ENCODE results near the gene NEDD4.

Gene NEDD4

GRCh38 chr15:55915876-55916567 lies 77.4 kb downstream of the NEDD4 start:
- Mint-ChIP-seq H3K4me1 (peaks cover 10% of the 10 kb centered on the region), H3K27me3 (ENCODE audit: low read depth, poor library complexity) (no peaks in the 10 kb centered on the region), H3K4me3 (no peak overlapping the region), H3K36me3 (ENCODE audit: low read depth) (no peaks in the 10 kb centered on the region), H3K9me3 (no peaks in the 10 kb centered on the region), H3K27ac (no peak overlapping the region)
- TF ChIP-seq CTCF (IDR thresholded peaks at IDR 0.05), result no peak
- no peak for DNase-seq

GRCh38 chr15:55915221-55915620 lies 78.2 kb downstream of the NEDD4 start:
- Mint-ChIP-seq H3K9me3 (no peaks in the 10 kb centered on the region), H3K27ac (no peak overlapping the region), H3K27me3 (ENCODE audit: low read depth, poor library complexity) (no peaks in the 10 kb centered on the region), H3K4me1 (peaks cover 10% of the 10 kb centered on the region), H3K36me3 (ENCODE audit: low read depth) (no peaks in the 10 kb centered on the region), H3K4me3 (no peak overlapping the region)
- DNase-seq, result no peak
- TF ChIP-seq CTCF (IDR thresholded peaks at IDR 0.05), result no peak

- Mint-ChIP-seq H3K9me3 (no peaks in the 10 kb centered on the region), H3K27me3 (ENCODE audit: low read depth, poor library complexity) (no peaks in the 10 kb centered on the region), H3K36me3 (ENCODE audit: low read depth) (no peaks in the 10 kb centered on the region), H3K4me3 (no peak overlapping the region), H3K4me1 (peaks cover 10% of the 10 kb centered on the region), H3K27ac (no peak overlapping the region)
- no peak for DNase-seq
- TF ChIP-seq CTCF (IDR thresholded peaks at IDR 0.05), result no peak
Observed at GRCh38 chr15:55914446-55914845, 79.0 kb downstream of the NEDD4 start.

- H3K4me3 Mint-ChIP-seq, result no peak overlapping the region
- DNase-seq, result no peak
- H3K4me1 Mint-ChIP-seq, result peaks cover 10% of the 10 kb centered on the region
- H3K36me3 Mint-ChIP-seq (ENCODE audit: low read depth), result no peaks in the 10 kb centered on the region
- H3K27me3 Mint-ChIP-seq (ENCODE audit: low read depth, poor library complexity), result no peaks in the 10 kb centered on the region
- no peaks in the 10 kb centered on the region for H3K9me3 Mint-ChIP-seq
- H3K27ac Mint-ChIP-seq, result no peak overlapping the region
- TF ChIP-seq CTCF (IDR thresholded peaks at IDR 0.05), result no peak
Observed at GRCh38 chr15:55912982-55913381, 80.4 kb downstream of the NEDD4 start.

- Mint-ChIP-seq H3K27ac (no peak overlapping the region), H3K4me3 (no peak overlapping the region), H3K4me1 (no peaks in the 10 kb centered on the region), H3K27me3 (ENCODE audit: low read depth, poor library complexity) (peaks cover 4% of the 10 kb centered on the region), H3K9me3 (no peaks in the 10 kb centered on the region), H3K36me3 (ENCODE audit: low read depth) (no peaks in the 10 kb centered on the region)
- TF ChIP-seq CTCF (IDR thresholded peaks at IDR 0.05), result no peak
- DNase-seq, result no peak
Observed at GRCh38 chr15:55909036-55909811, 84.2 kb downstream of the NEDD4 start.
